ENCODE data around the gene TACSTD2. TPM values are rescaled to one million over a fixed set of nuclear protein-coding genes. Genes with fewer than 3 reads are reported as not detected.

The TACSTD2 gene
- total RNA-seq, 1 experiment from 2014 or later, result 0.28 TPM

DNA sequence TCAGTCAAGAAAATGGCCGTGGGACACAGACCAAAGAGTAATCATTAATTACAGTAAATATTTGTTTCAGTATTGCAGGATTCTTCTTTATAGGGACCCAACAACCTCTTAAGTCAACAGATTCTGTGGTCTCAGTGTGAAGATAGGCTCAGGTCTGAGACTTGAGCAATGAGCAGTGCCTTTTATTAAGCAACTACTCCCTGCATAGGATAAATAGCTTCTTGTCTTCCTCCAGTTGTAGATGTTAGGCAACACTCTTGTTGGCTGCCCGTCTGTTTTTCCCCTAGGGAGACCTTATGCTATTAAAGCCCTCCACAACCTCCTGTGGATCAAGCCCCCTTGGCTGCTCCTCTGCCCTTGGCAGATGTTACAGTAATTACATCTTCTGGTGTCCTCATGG is 28.7 kb downstream of the TACSTD2 start:
- no TSS peak for BruUV-seq (replicated peaks)
- POLR2A ChIA-PET, result no interaction called here
- Histone ChIP-seq H3K4me1 (ENCODE audit: control insufficient read depth, insufficient read depth, low read length) (peaks cover 7% of the 10 kb centered on the region), H3K4me3 (ENCODE audit: low read depth in 2 of 2, low read length in 2 of 2) (no peak overlapping the region), H3K9me3 (ENCODE audit: control insufficient read depth, insufficient read depth, low read depth, low read length) (no peaks in the 10 kb centered on the region), H3K27me3 (ENCODE audit: control insufficient read depth, insufficient read depth, low read length) (no peaks in the 10 kb centered on the region; the same call in 1 of the 2 replicates), H3K27ac (ENCODE audit: low read length) (no peak overlapping the region), H3K36me3 (ENCODE audit: control insufficient read depth, insufficient read depth, low read length) (no peaks in the 10 kb centered on the region)
- no peak for TF ChIP-seq REST (IDR thresholded peaks at IDR 0.05; ENCODE audit: insufficient read depth in 1 of 2, low read depth in 2 of 2, low read length in 1 of 2)
- TF ChIP-seq SIN3A (IDR thresholded peaks at IDR 0.05; ENCODE audit: borderline replicate concordance, insufficient read depth, low read depth, low read length), result no peak
- TF ChIP-seq POLR2AphosphoS5 (IDR thresholded peaks at IDR 0.05; ENCODE audit: low read depth, low read length), result no peak
- no peak for TF ChIP-seq CTCF (IDR thresholded peaks at IDR 0.05)
- no peak for TF ChIP-seq TCF7L2 (IDR thresholded peaks at IDR 0.05; ENCODE audit: low read depth, low read length)
- DNase-seq (ENCODE audit: low read depth, low spot score) (no peak), ATAC-seq (no peak)
- CTCF ChIA-PET, result no interaction called here
- in situ Hi-C loops (cut with HindIII; ENCODE audit: low pct_unique_long_range_greater_than_20kb, low sequenced_read_pairs), result no loop called here
- intact Hi-C loops (cut with micrococcal nuclease; ENCODE audit: unreplicated experiment), result no loop called here

- no TSS peak for BruUV-seq (replicated peaks)
Observed at GRCh38 chr1:58546520-58547308, 30.3 kb downstream of the TACSTD2 start, which contains the start of gene OMA1. Gene OMA1 (minus strand): TSS chr1:58546726. CDS start chr1:58539294, 7,432 bp downstream.

More at GRCh38 chr1:58546520-58547308, 30.3 kb downstream of the TACSTD2 start, which contains the start of gene OMA1:
- peak; percentile 88 for DNase-seq (ENCODE audit: low read depth, low spot score)
- ChIA-PET POLR2A (interaction anchor here (0.6 to 0.7 kb wide), 3 partner anchors 80 to 702 kb away, joined by 3 to 15 read pairs (median 10); no protein-coding TSS in a partner anchor), CTCF (interaction anchor here (0.6 to 1.4 kb wide), 2 partner anchors 28 to 156 kb away, joined by 4 to 7 read pairs; no protein-coding TSS in a partner anchor)
- peaks cover 7% of the 10 kb centered on the region for H3K4me1 ChIP-seq (ENCODE audit: control insufficient read depth, insufficient read depth, low read length)
- no peaks in the 10 kb centered on the region for H3K9me3 ChIP-seq (ENCODE audit: control insufficient read depth, insufficient read depth, low read depth, low read length)
- TF ChIP-seq CTCF (IDR thresholded peaks at IDR 0.05), result peak; percentile 97
- peak in 1 of 2 experiments; percentile 53; a peak in 1 of 4 replicates for TF ChIP-seq REST (IDR thresholded peaks at IDR 0.05; ENCODE audit: insufficient read depth in 1 of 2, low read depth in 2 of 2, low read length in 1 of 2)
- TF ChIP-seq SIN3A (IDR thresholded peaks at IDR 0.05; ENCODE audit: borderline replicate concordance, insufficient read depth, low read depth, low read length), result no peak
- TF ChIP-seq POLR2AphosphoS5 (IDR thresholded peaks at IDR 0.05; ENCODE audit: low read depth, low read length), result peak; percentile 77
- in situ Hi-C loops (cut with HindIII; ENCODE audit: low pct_unique_long_range_greater_than_20kb, low sequenced_read_pairs) (no loop called here), intact Hi-C loops (cut with micrococcal nuclease; ENCODE audit: unreplicated experiment) (no loop called here)
- no peaks in the 10 kb centered on the region; the same call in 1 of the 2 replicates for H3K27me3 ChIP-seq (ENCODE audit: control insufficient read depth, insufficient read depth, low read length)
- ATAC-seq, result peak; percentile 99
- H3K27ac ChIP-seq (ENCODE audit: low read length), result peak within 1 kb of the TSS; percentile 94
- no peaks in the 10 kb centered on the region for H3K36me3 ChIP-seq (ENCODE audit: control insufficient read depth, insufficient read depth, low read length)
- H3K4me3 ChIP-seq (ENCODE audit: low read depth in 2 of 2, low read length in 2 of 2), result peak within 1 kb of the TSS; percentile 77 to 93

Measured in Panc1 (cell line).